Measurements from ENCODE around the gene LHFPL5. TPM values are rescaled to one million over a fixed set of nuclear protein-coding genes. Genes with fewer than 3 reads are reported as not detected.

Gene LHFPL5
- total RNA-seq, 2 experiments from 2014 or later, result not detected

- no TSS peak for BruUV-seq (replicated peaks)
- ChIA-PET POLR2A (no interaction called here), CTCF (ENCODE audit: unreplicated experiment) (no interaction called here)
- no peak for DNase-seq (ENCODE audit: low spot score)
- Histone ChIP-seq H3K79me2 (ENCODE audit: insufficient read depth, low read depth, low read length) (no peaks in the 10 kb centered on the region), H4K20me1 (ENCODE audit: insufficient read depth, low read length) (no peaks in the 10 kb centered on the region), H3K4me1 (ENCODE audit: insufficient read depth, low read length, poor library complexity, severe bottlenecking) (no peaks in the 10 kb centered on the region), H3K4me3 (ENCODE audit: low read depth, low read length, poor library complexity, severe bottlenecking) (no peak overlapping the region), H3K36me3 (ENCODE audit: insufficient read depth, low read length) (peaks cover 29% of the 10 kb centered on the region), H3K27ac (ENCODE audit: low read depth, low read length, poor library complexity, severe bottlenecking) (no peak overlapping the region), H3K9me3 (ENCODE audit: low read length) (no peaks in the 10 kb centered on the region), H3K9me2 (ENCODE audit: insufficient read depth, low read length) (no peaks in the 10 kb centered on the region), H2AFZ (ENCODE audit: low read length) (no peak overlapping the region), H3K4me2 (ENCODE audit: low read length) (no peak overlapping the region)
- intact Hi-C loops (cut with micrococcal nuclease; ENCODE audit: unreplicated experiment), result no loop called here
- TF ChIP-seq CTCF (conservative IDR thresholded peaks at IDR 0.05; ENCODE audit: low read length), result no peak
- TF ChIP-seq EZH2phosphoT487 (IDR thresholded peaks at IDR 0.05; ENCODE audit: borderline replicate concordance, low read depth, low read length), result no peak
Observed at GRCh38 chr6:35829306-35829705, 24.2 kb downstream of the LHFPL5 start.

- Histone ChIP-seq H3K27ac (ENCODE audit: low read depth, low read length, poor library complexity, severe bottlenecking) (no peak overlapping the region), H3K79me2 (ENCODE audit: insufficient read depth, low read depth, low read length) (no peaks in the 10 kb centered on the region), H3K4me1 (ENCODE audit: insufficient read depth, low read length, poor library complexity, severe bottlenecking) (no peaks in the 10 kb centered on the region), H3K36me3 (ENCODE audit: insufficient read depth, low read length) (peaks cover 49% of the 10 kb centered on the region), H3K4me3 (ENCODE audit: low read depth, low read length, poor library complexity, severe bottlenecking) (no peak overlapping the region), H2AFZ (ENCODE audit: low read length) (no peak overlapping the region), H3K9me3 (ENCODE audit: low read length) (no peaks in the 10 kb centered on the region), H3K9me2 (ENCODE audit: insufficient read depth, low read length) (no peaks in the 10 kb centered on the region), H4K20me1 (ENCODE audit: insufficient read depth, low read length) (no peaks in the 10 kb centered on the region), H3K4me2 (ENCODE audit: low read length) (no peak overlapping the region)
- no TSS peak for BruUV-seq (replicated peaks)
- no peak for DNase-seq (ENCODE audit: low spot score)
- intact Hi-C loops (cut with micrococcal nuclease; ENCODE audit: unreplicated experiment), result no loop called here
- ChIA-PET POLR2A (no interaction called here), CTCF (ENCODE audit: unreplicated experiment) (no interaction called here)
- TF ChIP-seq CTCF (conservative IDR thresholded peaks at IDR 0.05; ENCODE audit: low read length), result no peak
- no peak for TF ChIP-seq EZH2phosphoT487 (IDR thresholded peaks at IDR 0.05; ENCODE audit: borderline replicate concordance, low read depth, low read length)
Observed at GRCh38 chr6:35831257-35832007, 26.3 kb downstream of the LHFPL5 start.

DNA sequence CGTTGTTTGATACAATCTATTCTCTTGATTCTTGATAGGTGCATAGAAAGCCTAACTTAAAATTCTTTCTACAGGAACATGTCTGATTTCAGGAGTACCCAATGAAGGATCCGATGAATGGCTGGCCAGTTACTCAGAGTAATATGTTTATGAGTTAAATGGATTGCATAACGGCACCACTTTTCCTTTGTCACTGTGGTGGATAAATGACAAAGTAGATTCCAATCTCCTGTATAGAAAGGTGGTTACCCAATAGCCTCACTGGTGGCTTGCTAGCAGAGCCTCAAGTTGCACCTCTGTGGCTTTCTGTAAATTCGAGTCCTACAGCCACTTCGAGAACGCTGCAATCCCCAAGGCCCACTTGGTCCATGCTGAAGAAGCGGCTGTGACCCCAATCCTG lies 28.4 kb downstream of the LHFPL5 start:
- no peak overlapping the region for H3K4me2 ChIP-seq (ENCODE audit: low read length)
- ChIA-PET CTCF (ENCODE audit: unreplicated experiment) (no interaction called here), POLR2A (no interaction called here)
- H3K79me2 ChIP-seq (ENCODE audit: insufficient read depth, low read depth, low read length), result no peaks in the 10 kb centered on the region
- H3K4me1 ChIP-seq (ENCODE audit: insufficient read depth, low read length, poor library complexity, severe bottlenecking), result no peaks in the 10 kb centered on the region
- no peak for DNase-seq (ENCODE audit: low spot score)
- intact Hi-C loops (cut with micrococcal nuclease; ENCODE audit: unreplicated experiment), result no loop called here
- no peaks in the 10 kb centered on the region for H3K9me3 ChIP-seq (ENCODE audit: low read length)
- no TSS peak for BruUV-seq (replicated peaks)
- TF ChIP-seq EZH2phosphoT487 (IDR thresholded peaks at IDR 0.05; ENCODE audit: borderline replicate concordance, low read depth, low read length) (no peak), CTCF (conservative IDR thresholded peaks at IDR 0.05; ENCODE audit: low read length) (no peak)
- no peaks in the 10 kb centered on the region for H3K9me2 ChIP-seq (ENCODE audit: insufficient read depth, low read length)
- H3K36me3 ChIP-seq (ENCODE audit: insufficient read depth, low read length), result peaks cover 66% of the 10 kb centered on the region
- H3K4me3 ChIP-seq (ENCODE audit: low read depth, low read length, poor library complexity, severe bottlenecking), result no peak overlapping the region
- no peak overlapping the region for H2AFZ ChIP-seq (ENCODE audit: low read length)
- no peak overlapping the region for H3K27ac ChIP-seq (ENCODE audit: low read depth, low read length, poor library complexity, severe bottlenecking)
- no peaks in the 10 kb centered on the region for H4K20me1 ChIP-seq (ENCODE audit: insufficient read depth, low read length)

Data from OCI-LY7 (cell line).